Measurements from ENCODE around the gene LCE4A. TPM values are rescaled to one million over a fixed set of nuclear protein-coding genes. Genes with fewer than 3 reads are reported as not detected.

Gene LCE4A
- total RNA-seq, 2 donors from 2014 or later, result not detected

- intact Hi-C loops (cut with DNase I), result no loop called here
- H3K27me3 ChIP-seq, result no peaks in the 10 kb centered on the region
These were observed 31.9 kb downstream of the LCE4A start for GRCh38 chr1:152739841-152740240.

DNA sequence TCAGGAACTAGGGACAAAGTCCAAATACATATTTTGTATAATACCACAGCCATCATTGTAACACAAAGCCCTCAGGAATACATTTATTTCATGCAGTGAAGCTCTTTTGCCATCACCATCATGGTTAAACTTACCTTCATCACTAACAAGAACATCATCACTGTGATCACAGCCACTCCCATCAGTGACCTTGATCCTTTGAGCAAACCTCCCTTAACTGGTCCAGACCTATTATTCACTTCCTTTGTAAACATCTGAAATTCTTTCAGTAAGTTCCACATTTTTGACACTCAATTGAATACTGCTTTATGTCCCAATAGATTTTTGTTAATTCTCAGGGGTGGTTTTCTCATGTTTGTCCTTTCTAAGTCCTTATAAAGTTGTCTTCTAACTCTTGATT lies 33.7 kb downstream of the LCE4A start:
- Histone ChIP-seq H3K4me3 (no peak overlapping the region), H3K9ac (ENCODE audit: low read depth in 2 of 2, low read length in 2 of 2) (no peak overlapping the region), H3K27me3 (no peaks in the 10 kb centered on the region), H3K9me3 (no peaks in the 10 kb centered on the region), H3K36me3 (no peaks in the 10 kb centered on the region), H3K27ac (no peak overlapping the region), H3K4me1 (no peaks in the 10 kb centered on the region)
- no peak for DNase-seq
- TF ChIP-seq, protein P1, sequence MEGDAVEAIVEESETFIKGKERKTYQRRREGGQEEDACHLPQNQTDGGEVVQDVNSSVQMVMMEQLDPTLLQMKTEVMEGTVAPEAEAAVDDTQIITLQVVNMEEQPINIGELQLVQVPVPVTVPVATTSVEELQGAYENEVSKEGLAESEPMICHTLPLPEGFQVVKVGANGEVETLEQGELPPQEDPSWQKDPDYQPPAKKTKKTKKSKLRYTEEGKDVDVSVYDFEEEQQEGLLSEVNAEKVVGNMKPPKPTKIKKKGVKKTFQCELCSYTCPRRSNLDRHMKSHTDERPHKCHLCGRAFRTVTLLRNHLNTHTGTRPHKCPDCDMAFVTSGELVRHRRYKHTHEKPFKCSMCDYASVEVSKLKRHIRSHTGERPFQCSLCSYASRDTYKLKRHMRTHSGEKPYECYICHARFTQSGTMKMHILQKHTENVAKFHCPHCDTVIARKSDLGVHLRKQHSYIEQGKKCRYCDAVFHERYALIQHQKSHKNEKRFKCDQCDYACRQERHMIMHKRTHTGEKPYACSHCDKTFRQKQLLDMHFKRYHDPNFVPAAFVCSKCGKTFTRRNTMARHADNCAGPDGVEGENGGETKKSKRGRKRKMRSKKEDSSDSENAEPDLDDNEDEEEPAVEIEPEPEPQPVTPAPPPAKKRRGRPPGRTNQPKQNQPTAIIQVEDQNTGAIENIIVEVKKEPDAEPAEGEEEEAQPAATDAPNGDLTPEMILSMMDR (IDR thresholded peaks at IDR 0.05), result no peak
- intact Hi-C loops (cut with DNase I), result no loop called here

More at GRCh38 chr1:152739841-152740240, 31.9 kb downstream of the LCE4A start:
- Histone ChIP-seq H3K36me3 (no peaks in the 10 kb centered on the region), H3K9me3 (no peaks in the 10 kb centered on the region), H3K27ac (no peak overlapping the region), H3K9ac (ENCODE audit: low read depth in 2 of 2, low read length in 2 of 2) (no peak overlapping the region), H3K4me1 (no peaks in the 10 kb centered on the region), H3K4me3 (no peak overlapping the region)
- no peak for DNase-seq
- TF ChIP-seq, protein P1 (IDR thresholded peaks at IDR 0.05), result no peak

DNA sequence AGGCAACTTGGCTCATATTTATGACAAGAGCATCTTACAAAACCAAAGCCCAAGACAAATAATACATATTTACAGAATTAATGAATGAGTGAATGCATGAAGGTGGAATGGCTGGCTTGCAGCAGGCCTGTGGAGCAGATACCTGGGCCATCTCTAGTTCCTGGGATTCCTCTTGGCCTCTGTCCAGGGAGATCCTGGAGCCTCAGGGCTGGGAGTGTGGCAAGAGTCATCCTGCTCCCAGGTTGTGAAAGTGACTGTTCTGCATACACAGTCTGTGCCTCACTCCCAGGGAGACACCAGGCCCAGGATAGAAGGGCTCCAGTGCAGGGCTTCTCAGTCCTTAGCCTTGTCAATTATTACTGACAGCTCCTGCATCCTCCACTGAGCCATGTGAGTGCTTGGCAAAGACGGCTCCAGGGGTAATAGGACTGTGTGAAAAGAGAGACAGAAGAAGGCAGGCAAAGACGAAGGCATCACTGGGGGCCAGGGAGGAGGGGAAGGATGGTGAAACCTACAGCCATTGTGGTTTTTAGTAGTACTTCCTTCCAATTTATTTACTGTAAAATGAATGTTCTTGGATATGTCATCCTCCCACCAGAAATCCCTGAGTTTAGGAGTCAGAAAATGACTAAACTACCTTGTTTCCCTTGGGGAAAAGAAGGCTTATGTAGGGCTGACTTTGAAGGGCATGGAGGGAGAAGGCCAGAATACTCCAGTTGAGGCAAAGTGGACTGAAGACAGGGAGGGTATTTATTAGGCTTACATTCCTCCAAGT lies 35.6 kb downstream of the LCE4A start:
- H3K27me3 ChIP-seq, result no peaks in the 10 kb centered on the region
- no peaks in the 10 kb centered on the region for H3K36me3 ChIP-seq
- no peaks in the 10 kb centered on the region for H3K4me1 ChIP-seq
- H3K27ac ChIP-seq, result no peak overlapping the region
- TF ChIP-seq, protein P1 (IDR thresholded peaks at IDR 0.05), result no peak
- intact Hi-C loops (cut with DNase I), result no loop called here
- H3K9ac ChIP-seq (ENCODE audit: low read depth in 2 of 2, low read length in 2 of 2), result no peak overlapping the region
- DNase-seq, result no peak
- no peak overlapping the region for H3K4me3 ChIP-seq
- no peaks in the 10 kb centered on the region for H3K9me3 ChIP-seq

DNA sequence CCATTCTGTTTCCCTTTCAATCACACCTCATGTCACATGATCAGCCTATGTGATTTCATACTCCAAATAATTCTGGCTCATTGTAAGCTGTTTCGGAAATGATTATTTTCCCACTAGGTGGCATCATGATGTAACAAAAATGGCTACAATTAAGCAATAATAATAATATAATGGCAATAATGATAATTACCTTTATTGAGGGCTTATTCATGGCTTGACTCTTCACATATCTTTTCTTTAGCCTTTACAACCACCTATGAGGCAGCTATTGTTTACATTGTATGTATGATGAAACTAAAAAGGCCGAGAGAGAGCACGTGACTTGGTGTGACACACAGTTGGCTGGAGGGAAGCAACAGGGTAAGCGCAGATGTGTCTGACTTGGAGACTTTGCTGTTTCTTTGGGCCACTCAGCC lies 37.3 kb downstream of the LCE4A start:
- no peaks in the 10 kb centered on the region for H3K27me3 ChIP-seq
- no peak overlapping the region for H3K27ac ChIP-seq
- H3K9me3 ChIP-seq, result no peaks in the 10 kb centered on the region
- intact Hi-C loops (cut with DNase I), result no loop called here
- DNase-seq, result no peak
- no peak overlapping the region for H3K9ac ChIP-seq (ENCODE audit: low read depth in 2 of 2, low read length in 2 of 2)
- TF ChIP-seq, protein P1 (IDR thresholded peaks at IDR 0.05), result no peak
- no peaks in the 10 kb centered on the region for H3K36me3 ChIP-seq
- no peaks in the 10 kb centered on the region for H3K4me1 ChIP-seq
- no peak overlapping the region for H3K4me3 ChIP-seq

DNA sequence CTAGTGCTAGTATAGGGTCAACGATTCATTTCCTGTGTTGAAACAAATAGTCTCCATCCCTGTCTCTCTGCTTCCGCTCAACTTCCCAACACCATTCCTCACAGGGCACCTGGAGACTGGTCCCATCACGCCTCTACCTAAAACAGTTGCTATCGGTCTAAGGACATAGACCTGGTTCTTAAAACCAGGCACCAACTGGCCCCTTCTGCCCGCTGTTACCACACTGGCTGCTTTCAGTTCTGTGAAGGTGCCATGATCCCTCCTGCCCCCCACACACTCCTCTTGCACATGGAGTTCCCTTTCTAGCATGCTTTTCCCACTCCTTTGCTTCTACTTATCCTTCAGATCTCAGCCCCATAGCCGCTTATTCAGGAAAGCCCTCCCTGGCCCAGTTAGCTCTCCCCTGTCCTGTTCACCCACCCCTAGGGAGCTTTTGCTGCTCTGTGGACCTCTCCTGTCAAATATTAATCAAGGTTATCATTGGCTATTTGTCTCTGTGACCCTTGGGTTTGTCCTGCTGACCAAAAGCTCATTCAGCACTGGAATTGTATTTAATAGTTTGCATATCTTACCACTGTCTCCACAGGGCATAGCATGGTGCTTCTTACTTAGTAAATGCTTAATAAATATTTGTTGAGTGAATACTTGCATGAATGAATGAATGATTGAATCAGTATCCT lies 37.9 kb downstream of the LCE4A start:
- Histone ChIP-seq H3K9ac (ENCODE audit: low read depth in 2 of 2, low read length in 2 of 2) (no peak overlapping the region), H3K9me3 (no peaks in the 10 kb centered on the region), H3K4me3 (no peak overlapping the region), H3K36me3 (no peaks in the 10 kb centered on the region), H3K27ac (no peak overlapping the region), H3K27me3 (no peaks in the 10 kb centered on the region), H3K4me1 (no peaks in the 10 kb centered on the region)
- DNase-seq, result no peak
- intact Hi-C loops (cut with DNase I), result no loop called here
- TF ChIP-seq, protein P1 (IDR thresholded peaks at IDR 0.05), result no peak

Data from colonic mucosa (tissue), 4 donors.